ENCODE measurements around the gene IL34.
"Not testable (repeated sequence)": the region's sequence is repeated elsewhere in the genome, so short reads cannot be mapped to it uniquely, and the experiment has no call there.

IL34 gene

DNA sequence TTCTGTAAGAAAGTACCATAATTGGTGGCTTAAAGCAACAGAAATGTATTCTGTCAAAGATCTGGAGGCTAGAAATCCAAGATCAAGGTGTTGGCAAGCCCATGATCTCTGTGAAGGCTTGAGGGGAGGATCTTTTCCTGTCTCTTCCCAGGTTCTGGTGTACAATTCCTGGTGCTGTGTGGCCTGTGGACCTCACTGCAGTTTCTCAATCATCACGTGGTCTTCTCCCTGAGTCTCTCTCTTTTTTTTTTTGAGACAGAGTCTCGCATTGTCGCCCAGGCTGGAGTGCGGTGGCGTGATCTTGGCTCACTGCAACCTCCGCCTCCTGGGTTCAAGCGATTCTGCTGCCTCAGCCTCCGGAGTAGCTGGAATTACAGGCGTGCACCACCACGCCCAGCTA lies 12.7 kb upstream of the IL34 start:
- DNase-seq, result not testable (repeated sequence)

DNA sequence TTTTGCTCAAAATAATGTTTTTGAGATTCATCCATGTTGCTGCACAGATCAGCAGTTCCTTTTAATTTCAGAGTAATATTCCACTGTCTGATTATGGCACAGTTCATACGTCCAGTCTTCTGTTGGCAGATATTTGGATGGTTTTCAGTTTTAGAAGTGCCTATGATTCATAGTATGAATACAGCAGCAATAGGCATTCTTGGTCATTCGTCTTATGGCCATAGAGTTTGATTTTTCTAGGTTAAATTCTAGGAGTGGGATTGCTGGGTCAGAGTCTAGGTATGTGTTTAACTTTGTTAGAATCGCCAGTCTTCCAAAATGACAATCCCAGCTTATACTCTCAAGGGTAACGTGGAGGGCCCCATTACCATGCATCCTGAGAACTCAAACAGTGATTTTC lies 11.5 kb upstream of the IL34 start:
- peak; percentile 27 for DNase-seq

DNA sequence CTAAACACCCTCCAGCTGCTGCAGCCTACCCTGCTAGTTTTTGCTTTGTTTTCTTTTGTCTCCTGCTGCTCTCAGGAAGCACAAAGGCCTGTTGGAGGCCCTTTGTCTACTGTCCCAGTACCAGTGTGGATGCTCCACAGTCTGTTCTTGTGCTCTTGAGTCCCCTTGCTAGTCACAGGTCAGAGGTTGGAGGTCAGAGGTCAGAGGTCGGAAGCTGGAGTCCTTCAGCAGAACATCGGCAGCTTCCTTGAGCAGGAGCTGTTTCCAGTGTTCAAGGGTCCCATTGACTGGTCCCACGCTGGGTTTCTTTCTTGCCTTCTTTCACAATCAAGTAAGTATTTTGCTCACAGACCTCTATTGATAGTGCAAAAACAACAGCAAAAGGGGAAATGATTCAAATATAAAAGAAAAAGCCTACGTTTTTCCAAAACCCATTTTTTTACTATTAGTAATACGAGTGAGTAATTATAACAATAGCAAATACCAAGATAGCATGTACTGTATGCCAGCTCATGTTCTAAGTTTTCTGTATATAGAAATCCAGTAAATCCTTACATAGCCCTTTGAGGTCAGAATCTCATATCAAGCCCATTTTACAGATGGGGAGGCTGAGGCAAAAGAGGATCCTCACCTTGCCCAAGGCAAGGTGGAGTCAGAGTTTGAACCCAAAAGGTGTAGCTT lies 10.9 kb upstream of the IL34 start:
- DNase-seq, result peak; percentile 71

DNA sequence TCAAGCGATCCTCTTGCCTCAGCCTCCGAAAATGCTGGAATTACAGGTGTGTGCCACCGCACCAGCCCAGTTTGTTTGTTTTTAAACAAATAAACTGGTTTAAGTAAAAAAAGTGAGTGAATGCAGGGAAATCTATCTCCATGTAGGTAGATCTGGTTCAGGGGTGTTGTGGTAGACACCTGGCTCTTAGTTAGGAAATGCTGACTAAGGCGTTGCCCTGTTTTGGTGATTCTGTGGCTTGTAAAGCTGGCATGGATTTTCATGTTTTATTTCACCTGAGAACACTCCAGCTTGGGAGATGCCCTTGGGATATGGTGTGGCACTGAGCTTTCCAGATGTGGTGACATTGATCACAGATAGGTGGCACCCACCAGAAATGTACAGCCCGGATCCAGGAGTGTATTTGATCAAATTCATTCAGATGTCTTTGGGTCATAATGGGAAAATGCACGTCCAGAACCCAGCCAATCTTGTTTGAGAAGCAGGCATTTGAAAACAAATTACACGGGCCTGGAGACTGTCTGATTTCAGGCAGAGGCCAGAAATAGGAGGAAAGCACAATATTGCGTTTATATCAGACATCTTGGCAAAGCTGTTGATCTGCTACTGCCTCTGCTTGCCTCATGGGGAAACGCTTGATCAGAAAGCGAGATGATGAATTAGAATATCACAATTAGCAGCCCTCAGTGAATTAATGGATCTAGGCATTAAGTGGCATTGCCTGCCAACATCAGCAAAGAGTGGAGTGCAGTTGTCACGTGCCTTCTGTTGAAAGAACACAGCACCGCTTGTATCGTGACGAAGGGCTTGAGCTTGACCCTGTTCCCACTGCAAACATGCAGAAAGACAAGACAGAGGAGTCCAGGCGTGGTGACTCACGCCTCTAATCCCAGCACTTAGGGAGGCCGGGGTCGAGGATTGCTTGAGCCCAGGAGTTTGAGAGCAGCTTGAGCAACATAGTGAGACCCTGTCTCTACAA lies 7.3 kb upstream of the IL34 start:
- DNase-seq, result peak; percentile 55

DNA sequence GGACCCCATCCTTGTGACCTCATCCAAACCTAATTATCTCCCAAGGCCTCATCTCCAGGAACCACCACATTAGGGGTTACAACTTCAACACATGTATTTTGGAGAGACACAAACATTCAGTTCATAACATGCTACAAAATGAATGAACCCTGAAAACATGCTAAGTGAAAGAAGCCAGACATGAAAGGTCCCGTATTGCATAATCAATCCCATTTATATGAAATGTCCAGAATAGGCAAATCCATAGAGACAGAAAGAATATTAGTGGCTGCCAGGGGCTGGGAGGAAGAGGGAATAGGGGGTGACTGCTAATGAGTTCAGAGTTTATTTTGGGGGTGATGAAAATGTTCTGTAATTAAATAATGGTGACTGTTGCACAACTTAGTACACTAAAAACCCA lies 3.7 kb upstream of the IL34 start:
- no peak for DNase-seq

DNA sequence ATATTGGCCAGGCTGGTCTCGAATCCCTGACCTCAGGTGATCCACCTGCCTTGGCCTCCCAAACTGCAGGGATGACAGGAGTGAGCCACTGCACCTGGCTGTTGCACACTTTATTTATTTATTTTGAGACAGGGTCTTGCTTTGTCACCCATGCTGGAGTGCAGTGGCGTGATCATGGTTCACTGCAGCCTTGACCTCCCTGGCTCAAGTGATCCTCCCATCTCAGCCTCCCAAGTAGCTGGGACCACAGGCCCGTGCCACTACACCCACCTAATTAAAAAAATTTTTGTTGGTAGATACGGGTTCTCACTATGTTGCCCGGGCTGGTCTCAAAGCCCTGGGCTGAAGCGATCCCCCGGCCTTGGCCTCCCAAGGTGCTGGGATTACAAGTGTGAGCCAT lies 3.1 kb upstream of the IL34 start:
- DNase-seq, result not testable (repeated sequence)

DNA sequence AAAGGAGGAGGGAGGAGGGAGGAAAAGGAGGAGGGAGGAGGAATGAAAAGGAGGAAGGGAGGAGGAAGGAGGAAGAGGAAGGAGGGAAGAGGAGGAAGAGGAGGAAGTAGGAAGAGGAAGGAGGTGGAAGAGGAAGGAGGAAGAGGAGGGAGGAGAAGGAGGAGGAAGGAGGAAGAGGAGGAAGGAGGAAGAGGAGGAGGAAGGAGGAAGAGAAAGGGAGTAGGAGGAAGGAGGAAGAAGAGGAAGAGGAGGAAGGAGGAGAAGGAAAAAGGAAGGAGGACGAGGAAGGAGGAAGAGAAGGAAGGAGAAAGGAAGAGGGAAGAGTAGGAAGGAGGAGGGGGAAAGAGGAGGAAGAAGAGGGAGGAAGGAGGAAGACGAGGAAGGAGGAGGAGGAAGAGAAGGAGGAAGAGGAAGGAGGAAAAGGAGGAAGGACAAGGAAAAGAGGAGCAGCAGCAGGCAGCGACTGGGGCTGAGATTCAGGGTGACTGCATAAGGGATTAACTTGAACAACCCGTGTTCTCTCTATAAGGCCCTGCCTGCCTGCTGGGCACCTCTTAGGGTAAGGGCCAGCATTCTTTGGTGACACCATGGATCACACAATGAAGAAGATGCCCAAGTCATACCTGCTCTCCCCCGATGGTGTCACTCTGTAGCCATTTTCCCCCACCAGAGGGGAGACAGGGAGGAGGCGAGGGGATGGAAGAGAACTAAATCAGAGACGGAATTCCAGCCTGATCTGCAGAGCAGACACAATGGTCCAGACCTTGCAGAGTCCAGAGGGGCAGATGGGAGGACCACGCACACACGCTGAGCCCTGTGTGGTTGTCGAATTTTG lies 1.4 kb upstream of the IL34 start:
- no peak for DNase-seq

DNA sequence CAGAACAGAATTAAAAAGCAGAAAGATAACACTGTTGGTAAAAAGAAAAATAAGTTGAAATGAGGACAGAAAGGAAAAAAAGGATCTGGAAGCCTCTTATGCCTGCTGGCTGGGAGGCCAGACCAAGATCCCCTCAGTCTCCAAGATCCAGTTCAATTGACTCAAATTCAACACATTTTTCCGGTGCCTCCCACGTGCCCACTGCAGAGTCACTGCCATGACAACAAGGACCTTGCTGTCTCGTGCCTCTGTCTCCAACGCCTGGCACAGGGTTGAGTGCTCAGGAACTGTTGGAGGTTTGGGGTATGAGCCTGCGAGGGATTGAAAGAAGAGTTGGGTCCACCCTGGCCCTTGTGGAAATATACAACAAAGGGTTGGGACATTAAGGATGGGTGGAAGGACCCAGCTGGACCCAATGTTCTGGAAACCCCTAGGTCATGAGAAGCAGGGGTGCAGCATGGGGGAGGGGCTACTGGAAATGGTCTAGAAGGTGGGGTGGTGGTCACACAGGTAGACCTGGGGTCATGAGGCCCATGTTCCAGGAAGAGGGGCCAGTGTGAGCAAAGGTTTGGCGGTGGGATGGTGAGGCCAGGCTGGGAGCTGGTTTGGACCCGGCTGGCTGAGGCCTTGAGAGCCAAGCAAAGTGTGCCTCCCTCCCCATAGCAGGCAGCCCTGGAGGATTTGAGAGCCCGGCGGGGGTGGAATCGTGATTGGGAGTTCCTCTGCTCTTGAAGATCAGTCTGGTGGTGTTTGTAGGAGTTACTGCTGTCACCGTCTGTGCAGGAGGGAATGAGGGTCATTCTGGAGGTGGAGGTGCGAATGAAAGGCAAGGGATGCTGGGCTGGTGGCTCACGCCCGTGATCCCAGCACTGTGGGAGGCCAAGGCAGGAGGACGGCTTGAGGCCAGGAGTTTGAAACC lies 1.3 kb downstream of the IL34 start:
- DNase-seq, result no peak

DNA sequence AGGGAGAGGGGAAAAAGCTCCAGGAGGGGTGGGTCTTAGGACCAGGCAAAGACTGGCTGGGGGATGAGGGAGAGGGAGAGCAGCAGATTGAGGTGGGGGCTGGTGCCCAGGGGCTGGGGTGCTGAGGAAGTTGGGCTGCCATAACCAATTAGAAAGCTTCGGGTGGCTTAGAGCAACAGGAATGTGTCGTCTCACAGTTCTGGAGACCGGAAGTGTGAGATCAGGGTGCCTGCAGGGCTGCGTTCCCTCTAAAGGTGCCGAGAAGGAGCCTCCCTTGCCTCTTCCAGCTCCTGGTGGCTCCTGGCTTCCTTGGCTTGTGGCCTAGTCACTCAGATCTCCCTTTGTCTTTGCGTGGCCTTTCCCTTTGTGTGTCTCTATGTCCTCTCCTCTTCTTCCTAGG lies 2.2 kb downstream of the IL34 start:
- DNase-seq, result no peak

DNA sequence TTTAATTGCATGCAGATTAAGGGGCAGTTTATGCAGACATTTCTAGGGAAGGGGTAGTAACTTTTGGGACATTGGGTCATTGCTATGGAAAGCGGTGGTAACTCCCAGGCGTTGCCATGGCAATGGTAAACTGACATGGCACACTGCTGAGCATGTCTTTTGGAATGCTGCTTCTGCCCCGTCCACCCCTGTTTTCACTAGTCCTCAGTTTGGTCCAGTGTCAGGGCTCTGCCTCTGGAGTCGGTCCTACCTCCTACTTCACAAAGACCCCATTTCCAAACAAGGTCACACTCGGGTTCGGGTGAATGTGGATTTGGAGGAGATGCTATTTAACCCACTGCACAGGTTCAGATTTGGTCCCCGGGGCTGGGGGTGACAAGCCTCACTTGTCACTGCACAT lies 2.9 kb downstream of the IL34 start:
- DNase-seq, result no peak

DNA sequence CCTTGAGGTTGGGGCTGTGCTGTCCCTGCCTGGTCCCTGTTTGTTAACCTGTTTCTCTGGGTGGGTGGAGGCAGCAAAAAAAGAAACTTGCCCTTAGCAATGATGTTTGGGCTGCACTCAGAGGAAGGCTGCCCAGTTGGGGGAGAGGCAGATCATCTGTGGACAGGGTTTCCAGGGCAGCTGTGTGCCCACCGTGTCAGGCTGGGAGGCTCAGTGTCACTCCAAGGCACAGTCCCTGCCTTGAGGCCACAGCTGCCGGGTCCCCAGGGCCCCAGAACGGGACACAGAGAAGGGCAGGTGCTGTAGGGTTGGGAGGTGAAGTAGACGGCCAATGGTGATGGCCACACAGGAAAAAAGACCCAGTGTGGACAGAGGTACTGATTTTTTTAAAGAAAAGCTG lies 3.9 kb downstream of the IL34 start:
- no peak for DNase-seq

DNA sequence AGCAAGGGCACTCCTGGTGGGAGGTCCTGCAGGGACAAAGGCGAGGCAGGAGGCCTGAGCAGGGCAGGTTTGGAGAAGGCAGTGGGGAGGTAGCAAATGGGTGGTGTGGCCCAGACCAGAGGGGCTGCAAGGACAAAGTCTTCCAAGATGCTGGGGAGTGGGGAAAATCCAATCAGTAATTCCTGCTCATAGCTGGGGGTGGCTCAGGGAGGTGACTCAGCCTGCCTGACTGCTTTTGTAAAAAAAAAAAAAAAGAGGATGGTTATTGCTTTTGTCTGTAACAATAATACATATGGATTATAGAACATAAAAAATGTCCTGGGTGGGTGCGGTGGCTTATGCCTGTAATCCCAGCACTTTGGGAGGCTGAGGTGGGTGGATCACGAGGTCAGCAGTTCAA lies 5.2 kb downstream of the IL34 start:
- DNase-seq, result no peak

DNA sequence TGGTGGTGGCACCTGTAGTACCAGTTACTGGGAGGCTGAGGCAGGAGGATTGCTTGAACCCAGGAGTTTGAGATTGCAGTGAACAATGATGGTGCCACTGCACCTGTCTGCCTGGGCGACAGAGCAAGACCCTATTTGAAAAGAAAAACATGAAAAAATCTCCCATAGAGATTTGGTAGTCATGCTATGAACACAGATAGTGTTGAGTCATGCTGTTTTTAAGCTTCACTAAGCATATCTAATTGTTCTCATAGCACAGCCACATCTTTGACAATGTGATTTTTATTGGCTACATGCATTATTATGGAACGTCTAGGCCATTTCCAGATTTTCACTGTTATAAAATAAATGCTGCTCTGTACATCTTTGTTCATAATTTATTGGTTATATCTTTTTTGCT lies 6.0 kb downstream of the IL34 start:
- no peak for DNase-seq

DNA sequence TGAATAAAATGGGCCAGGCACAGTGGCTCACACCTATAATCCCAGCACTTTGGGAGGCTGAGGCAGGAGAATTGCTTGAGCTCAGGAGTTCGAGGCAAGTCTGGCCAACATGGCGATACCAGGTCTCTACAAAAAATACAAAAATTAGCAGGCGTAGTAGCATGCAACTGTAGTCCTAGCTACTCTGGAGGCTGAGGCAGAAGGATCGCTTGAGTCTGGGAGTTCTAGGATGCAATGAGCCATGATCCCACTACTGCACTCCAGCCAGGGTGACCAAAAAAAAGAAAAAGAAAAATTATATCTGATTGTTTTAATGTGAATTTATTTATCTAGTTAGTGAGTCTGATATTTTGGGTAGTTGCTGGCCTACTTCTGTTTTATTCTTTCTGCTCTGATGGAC lies 7.0 kb downstream of the IL34 start:
- no peak for DNase-seq

DNA sequence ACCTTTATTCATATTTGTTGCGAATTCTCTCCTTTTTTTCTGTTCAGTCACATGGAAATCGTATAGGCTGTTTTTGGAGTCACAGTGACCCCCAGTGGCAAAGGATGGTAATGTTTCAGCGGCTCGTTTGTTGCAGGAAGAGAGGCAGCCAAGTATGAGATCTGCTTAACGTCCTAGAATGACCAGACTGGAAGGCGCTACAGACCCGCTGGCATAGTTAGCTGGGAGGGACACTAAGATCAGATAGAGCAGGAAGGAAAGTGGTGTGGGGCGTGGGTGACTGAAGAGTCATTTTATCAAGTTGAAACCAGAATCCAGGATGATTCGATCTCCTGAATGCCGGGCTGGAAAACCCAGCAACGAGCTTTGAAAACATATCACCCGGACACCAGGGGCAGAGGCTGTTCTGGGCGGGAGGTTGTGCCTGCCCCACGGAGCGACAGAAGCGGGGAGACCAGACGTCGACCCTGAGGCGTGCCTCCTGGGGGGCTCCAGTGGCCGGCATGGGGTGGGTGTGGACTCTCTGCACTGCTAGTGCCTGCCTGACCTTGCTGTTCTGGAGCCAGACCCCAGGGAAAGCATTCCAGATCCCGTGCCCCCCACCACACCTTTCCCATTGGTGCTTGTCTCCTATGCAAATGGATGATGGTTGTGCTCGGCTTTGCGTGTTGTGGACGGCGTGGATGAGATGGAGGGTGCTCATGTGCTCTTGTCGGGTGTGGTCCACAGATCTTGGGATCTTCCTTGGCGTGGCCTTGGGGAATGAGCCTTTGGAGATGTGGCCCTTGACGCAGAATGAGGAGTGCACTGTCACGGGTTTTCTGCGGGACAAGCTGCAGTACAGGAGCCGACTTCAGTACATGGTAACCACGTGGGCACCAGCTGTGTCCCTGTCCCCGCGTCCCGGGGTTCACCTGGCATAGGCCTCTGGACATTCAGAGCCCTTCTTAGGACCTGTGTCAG lies 7.7 kb downstream of the IL34 start:
- peak; percentile 80 for DNase-seq

DNA sequence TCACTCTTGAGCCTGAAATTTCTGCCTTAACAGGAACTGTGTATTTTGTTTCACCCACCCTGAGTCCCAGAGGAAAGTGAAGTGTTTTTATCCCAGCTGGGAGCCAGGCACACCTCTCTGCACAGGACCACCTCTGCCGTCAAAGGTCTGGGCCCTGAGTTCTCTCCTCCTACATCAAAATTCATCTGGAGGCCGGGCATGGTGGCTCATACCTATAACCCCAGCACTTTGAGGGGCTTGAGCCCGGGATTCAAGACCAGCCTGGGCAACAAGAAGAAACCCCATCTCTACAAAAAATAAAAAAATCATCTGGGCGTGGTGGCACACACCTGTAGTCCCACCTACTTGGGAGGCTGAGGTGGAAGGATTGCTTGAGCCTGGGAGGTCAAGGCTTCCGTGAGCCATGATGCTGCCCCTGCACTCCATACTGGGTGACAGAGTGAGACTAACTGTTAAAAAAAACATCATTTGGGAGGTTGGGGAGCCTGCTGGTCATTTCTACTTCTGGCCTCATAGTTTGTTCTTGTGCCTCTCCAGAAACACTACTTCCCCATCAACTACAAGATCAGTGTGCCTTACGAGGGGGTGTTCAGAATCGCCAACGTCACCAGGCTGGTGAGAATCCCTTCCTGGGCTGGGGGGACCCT lies 9.8 kb downstream of the IL34 start:
- no peak for DNase-seq

DNA sequence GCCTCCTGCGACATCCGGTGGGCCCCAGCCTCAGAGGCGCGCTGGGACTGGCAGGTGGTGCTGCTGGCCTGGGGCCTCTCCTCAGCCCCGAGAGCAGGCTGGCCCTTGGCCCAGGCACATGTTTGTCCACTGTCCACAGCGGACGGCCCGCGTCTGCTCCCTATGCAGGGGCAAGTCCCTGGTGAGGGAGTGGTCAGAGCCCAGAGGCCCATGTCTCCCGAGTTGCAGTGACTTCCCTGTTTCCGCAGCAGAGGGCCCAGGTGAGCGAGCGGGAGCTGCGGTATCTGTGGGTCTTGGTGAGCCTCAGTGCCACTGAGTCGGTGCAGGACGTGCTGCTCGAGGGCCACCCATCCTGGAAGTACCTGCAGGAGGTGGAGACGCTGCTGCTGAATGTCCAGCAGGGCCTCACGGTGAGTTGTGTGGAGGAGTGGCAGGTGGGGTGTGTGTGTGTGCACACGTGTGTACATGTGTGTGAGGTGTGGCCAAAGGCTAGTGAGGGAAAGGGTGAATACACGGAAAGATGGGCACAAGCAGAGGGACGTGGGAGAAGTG lies 10.4 kb downstream of the IL34 start:
- DNase-seq, result no peak

DNA sequence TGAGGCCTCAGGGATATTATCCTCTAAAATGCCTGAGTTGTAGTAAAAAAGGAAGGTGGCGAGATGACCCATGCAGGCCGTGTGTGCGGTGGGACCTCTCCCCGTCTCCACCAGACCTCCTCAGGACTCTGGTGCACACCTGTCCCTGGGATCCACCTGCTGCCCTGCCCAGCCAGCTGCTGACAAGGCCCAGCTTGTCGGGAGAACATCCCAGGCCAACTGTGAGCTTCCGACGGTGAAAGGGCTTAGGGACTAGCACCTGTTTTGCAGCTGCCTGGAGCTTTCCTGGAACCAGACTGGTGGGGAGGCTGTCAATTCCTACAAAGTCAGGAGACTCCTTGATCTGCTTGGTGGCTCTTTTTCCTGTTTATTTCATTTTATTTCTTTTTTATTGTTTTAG lies 11.6 kb downstream of the IL34 start:
- no peak for DNase-seq

DNA sequence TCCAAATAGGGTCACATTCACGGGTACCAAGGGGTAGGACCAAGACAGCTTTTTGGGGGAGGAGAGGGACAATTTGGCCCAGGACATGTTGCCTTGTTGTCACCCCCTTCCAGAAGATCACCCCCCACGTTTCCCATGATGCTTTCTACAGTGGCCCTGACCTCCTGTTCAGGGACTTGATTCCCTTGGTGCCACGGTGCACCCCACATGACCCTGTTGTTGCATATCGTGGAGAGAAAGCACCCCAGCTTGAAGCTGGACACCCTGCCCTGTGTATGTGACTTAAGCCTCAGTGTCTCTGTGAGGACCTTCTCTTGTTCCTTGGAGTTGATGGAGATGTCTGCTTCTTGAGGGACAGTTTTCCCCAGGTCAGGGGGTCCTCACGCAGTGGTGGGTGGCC lies 12.6 kb downstream of the IL34 start:
- no peak for DNase-seq

DNA sequence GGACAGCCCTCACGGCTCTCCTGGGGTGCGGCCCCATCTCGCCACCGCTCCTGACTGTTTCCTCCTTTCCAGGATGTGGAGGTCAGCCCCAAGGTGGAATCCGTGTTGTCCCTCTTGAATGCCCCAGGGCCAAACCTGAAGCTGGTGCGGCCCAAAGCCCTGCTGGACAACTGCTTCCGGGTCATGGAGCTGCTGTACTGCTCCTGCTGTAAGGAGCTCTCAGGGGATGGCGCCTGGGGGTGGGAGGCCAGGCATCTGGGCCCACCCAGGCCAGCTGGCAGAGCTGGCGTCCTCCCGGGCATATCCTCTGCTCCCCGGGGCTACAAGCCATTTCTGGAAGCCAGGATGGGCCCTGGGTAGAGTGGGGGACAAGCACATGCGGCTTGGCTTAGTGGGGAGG lies 13.2 kb downstream of the IL34 start:
- no peak for DNase-seq

All from fibroblast of skin of right quadriceps (primary cell).